Occipital lobe (tissue), 3 donors: Measurements from ENCODE around the gene PKD2. TPM values are rescaled to one million over a fixed set of nuclear protein-coding genes. Genes with fewer than 3 reads are reported as not detected.
"Not testable (repeated sequence)": the region's sequence is repeated elsewhere in the genome, so short reads cannot be mapped to it uniquely, and the experiment has no call there.

Experiments used
- DNase-seq: peaks from one replicate; lab custom pipeline; 2025; lab: John Stamatoyannopoulos, UW
- small RNA-seq: library from RNA; depleted of rRNA; stranded (forward); fragments of <200 nt; gene quantifications from one replicate; pipeline ENCODE3, GENCODE V24; 2014
- total RNA-seq: library from RNA; depleted of rRNA; stranded (reverse); fragments of >200 nt; gene quantifications from one replicate; pipeline ENCODE4 v1.2.3, GENCODE V29; 2014

PKD2 gene
- total RNA-seq, 1 donor from 2014 or later, result 59.9 TPM

DNA sequence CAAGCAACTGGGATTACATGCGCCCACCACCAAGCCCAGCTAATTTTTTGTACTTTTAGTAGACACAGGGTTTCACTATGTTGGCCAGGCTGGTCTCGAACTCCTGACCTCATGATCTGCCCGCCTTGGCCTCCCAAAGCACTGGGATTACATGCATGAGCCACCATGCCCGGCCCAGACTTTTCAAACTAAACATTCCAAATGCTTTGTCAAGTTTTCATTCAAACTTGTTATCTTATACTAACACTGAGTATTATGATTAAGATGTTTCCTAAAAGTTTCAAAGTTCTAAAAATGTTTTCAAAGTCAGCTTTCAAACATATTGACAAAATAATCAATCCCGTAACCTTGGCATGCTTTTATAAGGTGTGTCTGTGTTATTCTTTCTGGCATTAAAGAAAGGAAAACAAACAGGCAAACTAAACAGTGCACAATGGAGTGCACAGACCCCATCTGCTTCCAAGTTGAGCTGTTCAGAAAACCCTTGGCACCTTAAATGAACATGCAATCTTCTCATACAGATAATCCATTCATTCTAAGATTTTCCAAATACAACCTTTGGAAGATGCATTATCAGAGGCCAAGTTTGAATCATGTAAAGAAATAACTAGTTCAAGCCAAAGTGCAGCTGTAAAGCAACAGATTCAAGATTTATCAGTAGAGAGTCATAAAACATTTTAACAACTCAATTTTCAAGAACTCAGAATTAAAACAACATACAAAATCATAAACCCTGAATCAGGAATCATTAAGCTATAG lies 101.9 kb downstream of the PKD2 start:
- DNase-seq, result no peak

DNA sequence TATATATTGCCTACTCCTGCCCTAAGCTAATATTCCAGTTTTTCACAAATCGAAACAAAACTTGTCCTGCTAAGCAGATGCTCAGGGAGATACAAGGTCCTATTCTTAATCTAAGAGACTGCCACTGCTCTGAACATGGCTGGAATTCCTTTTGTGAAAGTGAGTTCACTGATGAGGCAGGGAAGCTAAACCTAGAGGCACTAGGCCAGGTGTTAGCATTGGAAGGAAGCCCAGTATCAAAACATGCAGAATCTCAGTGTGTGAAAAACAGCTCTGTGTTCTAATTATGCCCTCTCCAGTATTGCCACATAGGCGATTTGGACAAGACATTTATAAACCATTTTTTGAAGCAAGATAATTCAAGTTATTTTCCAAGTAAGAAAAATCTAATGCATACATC lies 103.4 kb downstream of the PKD2 start:
- no peak for DNase-seq

DNA sequence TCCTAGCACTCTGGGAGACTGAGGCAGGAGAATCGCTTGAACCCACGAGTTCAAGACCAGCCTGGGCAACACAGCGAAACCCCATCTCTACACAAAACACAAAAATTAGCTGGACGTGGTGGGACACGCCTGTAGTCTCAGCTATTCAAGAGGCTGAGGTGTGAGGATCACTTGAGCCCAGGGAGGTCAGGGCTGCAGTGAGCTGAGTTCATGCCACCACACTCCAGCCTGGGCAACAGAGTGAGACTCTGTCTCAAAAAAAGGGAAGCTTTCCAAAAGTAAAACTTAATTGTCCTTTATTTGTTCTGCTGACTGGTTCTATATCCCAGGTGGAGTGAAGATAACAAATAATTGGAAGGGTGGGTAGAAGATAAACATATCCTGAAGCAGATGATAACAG lies 105.4 kb downstream of the PKD2 start:
- DNase-seq, result no peak

DNA sequence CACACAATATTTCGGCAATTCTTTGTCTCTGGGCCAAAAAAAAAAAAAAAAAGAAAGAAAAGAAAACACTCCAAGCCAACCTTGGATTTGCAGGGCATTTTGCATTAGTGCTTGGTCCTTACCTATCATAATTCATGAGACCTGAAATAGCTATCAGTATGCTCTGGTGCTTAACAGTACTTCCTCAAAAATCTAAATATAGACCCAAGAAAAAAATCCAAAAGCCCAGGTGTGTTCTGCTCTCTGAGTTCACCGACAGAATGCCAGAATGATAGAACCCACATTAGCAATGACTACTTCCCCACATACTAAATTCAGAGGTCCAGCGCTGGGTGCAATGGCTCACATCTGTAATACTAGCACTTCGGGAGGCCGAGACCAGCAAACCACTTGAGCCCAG lies 108.2 kb downstream of the PKD2 start:
- no peak for DNase-seq

DNA sequence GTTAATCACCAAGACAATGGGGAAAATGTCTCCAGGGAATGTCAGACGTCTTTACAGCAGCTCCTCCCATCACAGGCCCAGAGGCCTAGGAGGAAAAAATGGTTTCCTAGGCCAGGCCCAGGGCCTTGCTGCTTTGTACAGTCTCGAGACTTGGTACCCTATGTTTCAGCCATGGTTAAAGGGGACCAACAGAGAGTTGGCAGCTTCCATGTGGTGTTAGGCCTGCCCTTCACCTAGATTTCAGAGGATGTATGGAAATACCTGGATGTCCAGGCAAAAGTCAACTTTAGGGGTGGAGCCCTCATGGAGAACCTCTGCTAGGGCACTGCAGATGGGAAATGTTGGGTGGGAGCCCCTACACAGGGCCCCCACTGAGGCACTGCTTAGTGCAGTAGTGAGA lies 112.5 kb downstream of the PKD2 start:
- DNase-seq, result no peak

DNA sequence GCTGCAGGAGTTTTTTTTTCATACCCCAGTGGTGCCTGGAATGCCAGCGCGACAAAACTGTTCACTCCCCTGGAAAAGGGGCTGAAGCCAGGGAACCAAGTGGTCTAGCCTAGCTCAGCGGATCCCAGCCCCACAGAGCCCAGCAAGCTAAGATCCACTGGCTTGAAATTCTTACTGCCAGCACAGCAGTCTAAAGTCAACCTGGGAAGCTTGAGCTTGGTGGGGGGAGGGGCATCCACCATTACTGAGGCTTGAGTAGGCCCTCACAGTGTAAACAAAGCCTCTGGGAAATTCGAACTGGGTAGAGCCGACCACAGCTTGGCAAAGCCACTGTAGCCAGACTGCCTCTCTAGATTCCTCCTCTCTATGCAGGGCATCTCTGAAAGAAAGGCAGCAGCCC lies 114.8 kb downstream of the PKD2 start:
- not testable (repeated sequence) for DNase-seq

Small RNA genes within 50 kb of the gene (small RNA-seq; reads per million reads assigned to genes)
- not detected for gene RNU1-36P

Other genes with a start within 250 kb of the PKD2 start
- not detected for gene IBSP, start 208.1 kb upstream of the PKD2 start, total RNA-seq
- 0.16 TPM for gene MEPE, start 174.7 kb upstream of the PKD2 start, total RNA-seq
- 190 TPM for gene SPP1, start 31.9 kb upstream of the PKD2 start, total RNA-seq
- gene ABCG2, start 151.0 kb downstream of the PKD2 start, total RNA-seq, result 25.1 TPM